Activated T-cell treated with anti-CD3 and anti-CD28 coated beads for 24 hours (primary cell): ENCODE data around the gene CAD.

Experiments
- DNase-seq: peaks from one replicate; pipeline ENCODE4 v3.0.0-alpha.2; 2020; ENCODE audit warnings: low read depth

CAD gene

GRCh38 chr2:27198627-27199026 is 18.5 kb upstream of the CAD start:
- no peak for DNase-seq

DNA sequence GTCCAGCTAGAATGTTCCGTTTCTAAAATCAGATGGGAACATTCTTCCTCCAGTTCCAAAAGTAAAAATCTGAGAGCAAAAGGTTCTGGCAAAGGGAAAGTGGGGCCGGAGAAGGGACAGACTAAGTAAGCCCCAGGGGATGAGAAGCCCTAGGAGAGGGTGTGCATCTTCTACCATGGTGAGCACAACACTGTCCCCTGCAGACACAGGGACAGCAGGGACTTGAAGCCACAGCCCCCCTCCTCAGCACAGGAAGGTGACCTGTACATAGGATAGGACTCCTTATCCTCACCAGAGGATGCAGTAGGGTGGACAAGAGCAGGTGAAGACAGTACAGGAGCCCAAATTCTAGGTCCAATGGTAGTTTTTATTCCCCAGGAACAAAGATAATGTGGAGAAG is 17.9 kb upstream of the CAD start:
- no peak for DNase-seq

DNA sequence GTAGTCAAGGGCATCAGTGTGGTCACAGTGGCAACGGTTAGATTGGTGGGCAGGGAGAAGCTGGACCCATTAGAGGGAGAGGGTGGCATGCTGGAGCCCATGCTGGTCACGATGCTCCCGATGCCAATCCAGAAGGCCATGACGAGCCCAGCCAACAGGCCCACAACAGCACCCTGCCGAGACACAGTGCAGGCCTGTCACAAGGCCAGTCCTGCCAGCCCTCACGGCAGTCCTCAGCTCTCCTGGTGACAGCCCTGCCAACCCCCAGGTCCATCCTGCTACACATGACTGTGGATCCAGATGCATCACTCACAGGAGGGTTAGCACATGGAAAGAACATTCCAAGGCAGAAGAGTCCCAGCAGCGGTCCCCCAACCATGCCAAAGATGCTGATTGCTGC is 15.5 kb upstream of the CAD start:
- DNase-seq, result no peak

- DNase-seq, result no peak
These were observed 14.3 kb upstream of the CAD start for GRCh38 chr2:27202854-27203253.

DNA sequence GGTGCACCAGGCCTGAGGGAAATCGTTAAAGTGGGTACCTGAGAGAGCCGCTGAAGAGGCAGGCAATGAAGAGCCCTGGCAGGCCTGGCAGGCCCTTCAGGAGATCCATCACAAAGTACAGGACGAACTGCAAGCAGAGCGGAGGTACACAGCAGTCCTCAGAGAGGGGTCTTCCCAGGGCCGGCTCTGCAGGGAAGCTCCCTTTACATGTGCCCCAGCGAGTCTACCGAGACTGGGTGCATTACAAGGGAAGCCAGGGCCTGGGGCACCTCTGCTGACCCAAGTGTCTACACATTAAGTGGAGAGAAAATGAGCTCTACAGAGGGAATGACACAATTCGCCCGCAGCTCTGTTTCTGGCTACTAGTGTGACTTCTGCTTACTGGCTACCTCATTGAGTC is 13.4 kb upstream of the CAD start:
- no peak for DNase-seq

DNA sequence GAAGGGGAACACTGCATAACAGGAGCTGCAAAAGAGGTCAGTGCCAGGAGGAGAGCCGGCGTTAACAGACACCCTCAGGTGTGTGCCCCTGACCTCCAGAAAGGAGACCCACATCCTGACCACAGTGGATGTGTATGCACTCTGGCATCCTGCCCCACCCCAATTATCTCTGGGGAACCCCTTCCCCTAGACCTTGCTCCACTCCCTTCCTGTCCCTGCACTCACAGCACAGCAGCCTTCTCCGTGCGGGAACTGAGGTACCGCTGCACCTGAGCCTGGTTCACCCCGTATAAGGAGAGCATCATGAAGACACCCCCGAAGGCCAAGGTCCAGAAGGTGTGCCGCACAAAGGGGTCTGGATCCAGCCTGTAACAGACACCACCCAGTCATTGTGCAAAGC is 12.6 kb upstream of the CAD start:
- DNase-seq, result no peak

GRCh38 chr2:27205206-27205605 is 12.0 kb upstream of the CAD start:
- DNase-seq, result no peak

DNA sequence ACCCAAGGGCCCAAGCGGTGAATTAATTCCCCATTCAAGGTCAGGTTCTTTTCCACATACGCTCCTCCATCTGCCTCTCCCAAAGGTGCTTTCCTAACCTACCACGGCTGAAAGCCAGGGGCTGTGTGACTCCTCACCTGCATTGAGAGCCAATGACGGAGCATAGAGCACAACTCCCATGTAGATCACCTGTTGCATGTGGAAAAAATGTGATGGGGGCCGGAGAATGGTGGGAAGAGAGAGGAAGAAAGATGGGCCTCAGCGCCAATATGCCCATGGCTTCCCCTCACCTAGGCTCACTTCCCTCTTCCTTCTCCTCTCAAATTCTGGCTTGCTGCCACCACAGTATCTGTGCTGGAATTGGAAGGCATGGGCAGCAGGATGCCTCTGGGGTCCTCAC is 10.8 kb upstream of the CAD start:
- DNase-seq, result no peak

GRCh38 chr2:27208486-27209050 is 8.6 kb upstream of the CAD start:
- DNase-seq, result no peak

GRCh38 chr2:27209621-27210401 is 7.4 kb upstream of the CAD start:
- DNase-seq, result no peak

GRCh38 chr2:27211241-27211942 is 5.8 kb upstream of the CAD start:
- no peak for DNase-seq

DNA sequence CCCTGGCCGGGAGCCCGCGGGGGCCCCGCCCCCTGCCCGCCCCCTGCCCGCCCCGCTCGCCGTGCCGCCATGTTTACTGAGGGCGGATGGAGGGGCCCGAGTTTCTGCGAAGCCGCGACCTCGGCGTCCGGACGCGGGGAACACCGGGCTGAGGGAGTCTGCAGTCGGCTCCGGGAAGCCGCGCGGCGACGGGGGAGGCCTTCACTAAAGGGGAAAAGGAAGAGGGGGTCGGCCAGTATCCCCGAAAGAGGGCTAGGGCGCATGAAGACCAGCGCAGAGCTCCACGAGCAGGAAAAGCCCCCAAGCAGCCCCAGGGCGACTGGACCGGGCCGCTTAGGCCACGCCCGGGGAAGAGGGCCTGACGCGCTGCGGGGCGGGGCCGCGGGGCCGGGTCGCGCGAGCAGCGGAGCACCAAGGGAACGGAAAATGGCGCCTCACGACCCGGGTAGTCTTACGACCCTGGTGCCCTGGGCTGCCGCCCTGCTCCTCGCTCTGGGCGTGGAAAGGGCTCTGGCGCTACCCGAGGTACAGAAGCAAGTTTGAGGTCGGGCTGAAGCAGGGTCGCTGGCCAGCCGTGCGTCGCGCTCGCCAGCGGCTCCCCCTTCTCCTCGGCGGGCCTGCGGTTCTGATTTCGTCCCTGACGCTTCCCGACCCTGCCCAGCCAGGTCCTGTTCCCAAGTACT is 5.1 kb upstream of the CAD start, which contains the start of the genes ATRAID and SLC5A6:
Gene ATRAID (plus strand): TSS at position 99 of the 683 bp plus-strand sequence. CDS start 328 bp downstream, at position 427.
Gene SLC5A6 (minus strand): TSS at position 326 of the 683 bp plus-strand sequence. CDS start 4,618 bp downstream, outside the sequence.
- DNase-seq, result peak; percentile 86

GRCh38 chr2:27212626-27213471 is 4.3 kb upstream of the CAD start:
- DNase-seq, result peak; percentile 32

GRCh38 chr2:27214941-27215340 is 2.2 kb upstream of the CAD start:
- no peak for DNase-seq

GRCh38 chr2:27216416-27217137 is 592 bp upstream of the CAD start:
- DNase-seq, result no peak

DNA sequence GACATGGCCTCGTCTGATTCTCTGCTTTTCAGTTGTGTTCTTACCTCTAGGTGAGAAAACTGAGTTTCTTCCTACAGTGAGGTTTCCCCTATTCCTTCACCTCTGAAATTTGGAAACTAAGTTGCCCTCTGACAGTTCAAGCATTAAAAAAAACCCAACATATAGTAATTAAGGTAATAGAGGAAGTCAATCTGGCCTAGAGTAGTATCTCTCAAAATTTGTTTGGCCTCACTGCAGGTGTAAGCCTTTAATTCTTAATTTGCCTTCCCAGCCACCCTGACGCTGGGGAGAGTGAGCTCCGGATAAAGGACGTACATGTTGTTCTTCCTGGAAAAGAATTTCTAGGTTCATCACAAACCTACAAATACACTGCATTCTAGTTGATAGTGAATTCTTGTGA is 1.4 kb downstream of the CAD start:
- no peak for DNase-seq

DNA sequence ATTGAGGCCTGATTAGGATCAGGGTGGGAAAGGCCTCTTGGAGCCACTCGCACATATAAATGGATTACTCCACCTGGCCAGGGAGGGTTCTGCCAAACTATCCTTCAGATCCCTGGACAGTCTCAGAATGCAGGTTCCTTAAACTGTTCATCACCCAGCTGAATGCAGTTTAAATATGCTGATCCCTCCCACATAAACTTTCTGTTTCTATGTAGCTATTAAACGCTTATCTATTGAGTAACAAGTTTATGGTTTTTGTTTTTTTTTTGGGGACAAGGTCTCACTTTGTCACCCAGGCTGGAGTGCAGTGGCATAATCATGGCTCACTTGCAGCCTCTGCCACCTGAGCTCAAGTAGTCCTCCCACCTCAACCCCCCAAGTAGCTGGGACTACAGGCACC is 1.9 kb downstream of the CAD start:
- no peak for DNase-seq

DNA sequence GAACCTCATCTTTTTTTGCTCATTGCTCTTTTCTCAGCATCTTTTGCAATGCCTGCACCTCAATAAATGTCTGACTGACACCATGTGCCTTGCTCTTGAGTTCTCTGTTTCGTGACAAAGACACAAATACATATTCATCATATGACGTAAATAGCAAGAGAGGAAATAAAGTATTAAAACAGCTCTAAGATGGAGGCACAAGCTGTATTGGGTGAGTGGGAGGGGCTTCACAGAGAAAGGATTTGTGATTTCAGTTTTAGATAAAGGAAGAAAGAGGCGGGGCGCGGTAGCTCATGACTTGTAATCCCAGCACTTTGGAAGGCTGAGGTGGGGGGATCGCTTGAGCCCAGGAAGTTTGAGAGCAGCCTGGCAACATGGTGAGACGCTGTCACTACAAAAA is 2.9 kb downstream of the CAD start:
- DNase-seq, result no peak

DNA sequence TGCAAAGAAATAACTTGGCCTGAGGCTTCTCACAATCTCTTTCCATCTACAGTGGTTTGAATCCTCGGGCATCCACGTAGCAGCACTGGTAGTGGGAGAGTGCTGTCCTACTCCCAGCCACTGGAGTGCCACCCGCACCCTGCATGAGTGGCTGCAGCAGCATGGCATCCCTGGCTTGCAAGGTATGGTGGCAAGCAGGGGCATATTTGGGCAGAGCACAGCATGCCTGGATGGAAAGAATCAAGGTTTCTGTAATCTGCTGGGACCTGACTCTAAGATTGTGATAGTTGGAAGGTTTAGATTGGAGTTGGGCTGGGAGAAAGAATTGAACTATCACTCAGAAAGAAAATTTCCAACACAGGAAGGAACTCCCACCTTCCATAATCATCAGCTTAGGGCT is 4.0 kb downstream of the CAD start:
- DNase-seq, result no peak

GRCh38 chr2:27222407-27222806 is 5.2 kb downstream of the CAD start:
- DNase-seq, result no peak

GRCh38 chr2:27223416-27223815 is 6.2 kb downstream of the CAD start:
- no peak for DNase-seq
